HG03342 (cell line): ENCODE results near the gene SLC22A2.

Experiments used
- ATAC-seq: cut with Tn5 transposase; IDR thresholded peaks from one replicate; pipeline ENCODE4 v1.9.1; 2021; ENCODE audit warnings: mild to moderate bottlenecking, moderate library complexity; ENCODE audit not compliant: unreplicated experiment

Gene SLC22A2

DNA sequence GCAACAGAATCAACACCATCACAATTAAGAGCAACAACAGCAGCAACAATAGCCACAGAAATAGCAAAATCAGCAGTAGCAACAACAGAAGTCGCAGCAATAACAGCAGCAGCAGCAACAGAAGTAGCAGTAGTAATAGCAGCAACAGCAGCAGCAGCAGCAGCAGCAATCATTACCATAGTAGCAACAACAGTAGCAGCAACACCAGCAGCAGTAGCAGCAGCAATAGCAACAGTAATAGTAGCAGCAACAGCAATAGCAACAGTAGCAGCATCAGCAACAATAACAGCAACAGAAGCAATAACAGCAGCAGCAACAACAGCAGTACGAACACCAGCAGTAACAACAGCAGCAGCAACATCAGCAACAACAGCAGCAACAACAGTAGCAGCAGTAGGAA is 39.8 kb downstream of the SLC22A2 start:
- ATAC-seq = no peak

DNA sequence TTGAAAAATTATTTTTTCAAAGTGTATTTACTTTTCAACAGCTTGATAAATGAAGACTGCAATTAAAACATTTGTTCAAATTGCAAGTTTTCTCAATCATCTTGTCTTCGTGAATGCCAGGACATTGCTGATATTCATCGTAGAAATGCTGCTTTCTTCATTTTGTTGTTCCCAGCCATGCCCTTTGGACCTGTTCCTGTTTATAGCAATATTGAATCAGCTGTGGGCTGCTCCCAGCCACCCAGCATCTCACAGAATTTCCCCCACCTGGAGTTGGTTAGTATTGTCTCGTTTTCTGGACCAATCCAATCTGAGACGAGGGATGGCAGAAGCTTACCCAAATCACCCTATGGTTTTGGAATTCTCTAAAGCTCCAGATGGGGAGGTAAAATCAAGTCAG is 40.8 kb downstream of the SLC22A2 start:
- ATAC-seq = no peak

DNA sequence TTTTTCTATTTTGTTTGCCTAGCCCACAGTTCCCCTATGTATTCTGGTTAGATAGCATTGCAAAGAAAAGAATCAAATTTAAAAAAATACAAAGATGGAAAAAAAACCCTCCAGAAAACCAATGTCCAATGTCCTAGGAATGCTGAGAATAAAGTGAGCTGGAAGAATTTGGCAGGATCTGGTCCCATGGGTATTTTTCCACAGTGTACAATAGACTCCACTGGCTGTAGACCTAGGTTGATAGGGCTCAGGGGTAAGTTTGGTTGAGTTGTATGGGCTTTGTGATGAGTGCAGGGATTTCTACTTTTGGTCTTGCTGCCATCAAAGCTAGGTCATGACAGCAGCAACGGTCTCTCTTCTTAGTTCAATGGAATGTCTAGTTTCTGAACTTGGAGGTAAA is 41.5 kb downstream of the SLC22A2 start:
- no peak for ATAC-seq

DNA sequence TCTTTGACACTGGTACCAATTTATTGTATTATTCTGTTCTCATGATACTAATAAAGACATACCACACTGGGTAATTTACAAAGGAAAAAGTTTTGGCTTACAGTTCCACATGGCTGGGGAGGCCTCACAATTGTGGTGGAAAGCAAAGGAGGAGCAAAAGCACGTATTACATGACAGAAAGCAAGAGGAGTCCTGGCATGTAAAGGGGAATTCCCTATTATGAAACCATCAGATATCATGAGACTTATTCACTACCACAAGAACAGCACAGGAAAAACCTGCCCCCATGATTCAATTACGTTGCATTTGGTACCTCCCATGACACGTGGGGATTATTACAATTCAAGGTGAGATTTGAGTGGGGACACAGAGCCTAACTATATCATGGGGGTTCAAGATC is 43.4 kb downstream of the SLC22A2 start:
- no peak for ATAC-seq

DNA sequence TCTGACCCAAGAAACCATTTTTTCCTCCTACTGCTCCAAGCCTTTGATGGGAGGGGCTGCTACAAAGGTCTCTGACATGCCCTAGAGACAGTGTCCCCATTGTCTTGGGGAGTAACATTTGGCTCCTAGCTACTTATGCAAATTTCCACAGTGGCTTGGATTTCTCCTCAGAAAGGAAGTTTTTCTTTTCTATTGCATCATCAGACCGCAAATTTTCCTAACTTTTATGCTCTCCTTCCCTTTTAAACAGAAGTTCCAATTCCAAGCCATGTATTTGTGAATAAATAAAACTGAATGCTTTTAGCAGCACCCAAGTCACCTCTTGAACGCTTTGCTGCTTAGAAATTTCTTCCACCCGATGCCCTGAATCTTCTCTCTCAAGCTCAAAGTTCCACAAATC is 51.0 kb downstream of the SLC22A2 start:
- ATAC-seq = no peak

DNA sequence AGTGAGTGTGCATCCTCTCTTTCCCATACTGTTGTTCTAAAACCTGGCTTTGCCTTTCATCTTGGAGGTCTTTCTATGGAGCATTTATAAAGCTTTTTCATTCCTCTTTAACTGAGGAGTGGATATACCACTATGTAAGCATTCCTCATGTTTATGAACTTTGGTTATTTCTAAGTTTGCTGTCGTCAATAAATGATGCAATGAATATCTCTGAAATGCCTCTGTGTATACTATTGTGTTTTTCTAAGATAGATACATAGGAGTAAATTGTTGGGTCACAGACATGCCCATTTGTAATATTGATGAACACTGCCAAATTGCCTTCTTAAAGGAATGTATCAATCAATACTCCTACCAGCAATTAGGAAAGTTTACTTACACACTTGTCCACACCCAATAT is 53.9 kb downstream of the SLC22A2 start:
- ATAC-seq = no peak

DNA sequence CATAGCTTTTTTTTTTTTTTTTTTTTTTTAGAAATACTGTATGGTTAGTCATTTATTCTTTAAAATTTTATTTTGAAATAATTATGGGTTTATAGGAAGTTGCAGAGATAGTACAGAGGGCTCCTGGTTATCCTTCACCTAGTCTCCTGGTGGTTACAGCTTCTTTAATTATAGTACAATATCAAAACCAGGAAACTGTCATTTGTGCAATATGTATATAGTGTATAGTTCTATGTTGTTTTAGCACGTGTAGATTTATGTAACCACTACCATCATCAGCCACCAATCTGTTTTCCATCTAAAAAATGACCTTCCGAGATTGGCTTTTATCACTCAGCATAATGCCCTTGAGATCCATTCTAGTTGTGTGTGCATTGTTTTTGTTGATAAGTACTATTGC is 54.7 kb downstream of the SLC22A2 start:
- no peak for ATAC-seq

DNA sequence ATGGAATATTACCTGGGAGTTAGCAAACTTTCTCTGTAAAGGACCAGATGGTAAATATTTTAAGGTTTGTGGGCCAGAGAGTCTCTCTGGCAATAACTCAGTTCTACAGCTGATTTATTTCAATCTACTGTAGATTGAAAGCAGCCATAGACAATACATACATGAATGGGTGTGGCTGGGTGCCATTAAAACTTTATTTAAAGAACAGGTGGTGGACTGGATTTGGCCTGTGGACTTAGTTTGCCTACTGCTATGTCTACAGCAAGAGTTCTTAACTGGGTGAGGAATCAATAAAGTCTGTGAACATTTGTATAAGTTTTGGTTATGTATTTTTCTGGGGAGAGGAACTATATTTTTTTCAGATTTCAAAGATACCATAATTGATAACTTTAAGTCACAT is 55.1 kb downstream of the SLC22A2 start:
- ATAC-seq = no peak

DNA sequence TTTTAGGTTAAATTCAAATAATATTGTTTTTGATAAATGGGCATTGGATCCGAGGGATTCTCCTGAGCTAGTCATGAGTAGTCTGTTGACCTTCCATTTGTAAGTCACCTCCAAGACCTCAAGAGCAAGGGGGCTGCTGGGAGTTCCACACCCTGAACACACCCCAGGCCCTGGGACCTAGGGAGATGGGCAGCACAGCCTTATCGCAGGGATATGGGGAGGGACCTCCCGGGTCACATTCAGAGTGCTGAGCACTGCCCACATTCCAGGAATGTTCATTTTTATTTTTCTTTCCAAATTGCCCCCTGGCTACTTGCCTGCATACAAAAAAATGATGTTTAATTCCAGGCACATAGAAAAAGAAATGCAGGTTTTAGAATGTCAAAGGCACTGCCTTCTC is 55.5 kb downstream of the SLC22A2 start:
- ATAC-seq = no peak

DNA sequence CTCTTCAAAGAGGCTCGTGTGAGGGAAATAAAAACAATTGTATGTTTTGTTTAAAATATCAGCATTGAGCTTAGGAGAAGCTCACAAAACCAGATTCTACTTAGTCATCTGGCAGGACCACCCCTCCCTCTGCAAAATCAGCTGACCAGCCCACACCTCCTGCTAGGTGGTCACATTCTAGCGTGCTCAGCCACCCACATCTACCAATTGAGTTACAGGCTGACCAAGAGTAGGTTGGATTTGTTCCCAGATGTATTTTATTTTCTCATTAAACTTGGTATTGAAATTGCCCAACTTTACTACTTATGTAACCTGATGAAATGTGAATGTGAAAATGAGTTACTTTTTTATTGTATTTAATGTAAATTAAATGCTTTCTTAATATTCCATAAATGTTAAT is 56.2 kb downstream of the SLC22A2 start:
- no peak for ATAC-seq

DNA sequence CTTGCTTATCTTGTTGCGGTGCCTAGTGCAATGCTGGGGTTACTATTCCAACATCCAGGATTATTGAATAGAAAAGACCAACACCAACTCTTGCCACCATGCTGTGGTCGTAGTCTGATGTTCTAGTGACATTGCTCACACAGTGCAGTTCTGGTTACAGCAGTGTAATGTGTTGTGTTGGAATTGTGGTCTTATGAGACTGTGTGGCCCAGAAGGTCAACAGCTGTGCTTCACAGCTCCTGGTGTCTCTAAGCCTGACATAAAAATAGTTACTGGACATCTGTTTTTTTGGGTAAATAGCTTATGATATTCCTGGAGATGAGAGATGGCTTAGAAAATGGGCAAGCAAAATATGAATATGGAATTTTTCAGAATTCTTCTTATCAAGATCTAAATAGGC is 57.6 kb downstream of the SLC22A2 start:
- no peak for ATAC-seq

DNA sequence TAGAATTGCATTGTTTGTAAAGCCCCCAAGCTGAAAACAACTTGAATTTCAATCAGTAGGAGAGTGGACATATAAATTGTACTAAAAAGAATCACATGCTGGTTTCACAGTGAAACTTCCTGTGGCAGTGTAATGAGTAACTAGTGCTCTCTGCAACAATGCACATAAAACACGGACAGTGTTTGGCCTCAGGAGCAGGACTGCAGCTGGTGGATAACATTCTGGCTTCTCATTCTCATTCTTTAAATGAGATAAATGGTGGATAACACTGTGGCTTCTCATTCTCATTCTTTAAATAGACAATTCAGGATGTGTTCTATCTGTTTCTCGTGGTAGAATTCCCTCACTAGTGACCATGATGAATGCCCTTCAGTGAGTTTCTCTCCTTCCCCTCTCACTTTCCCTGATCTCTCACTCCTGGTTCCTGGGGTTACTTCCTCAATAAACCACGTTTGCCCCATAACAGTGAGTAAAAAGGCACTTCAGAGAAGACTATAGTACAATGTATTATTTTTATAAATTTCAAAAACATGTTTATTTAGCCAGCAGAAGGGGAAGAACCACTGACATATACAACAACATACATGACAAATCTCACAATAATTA is 59.9 kb downstream of the SLC22A2 start:
- ATAC-seq = peak; percentile 92

DNA sequence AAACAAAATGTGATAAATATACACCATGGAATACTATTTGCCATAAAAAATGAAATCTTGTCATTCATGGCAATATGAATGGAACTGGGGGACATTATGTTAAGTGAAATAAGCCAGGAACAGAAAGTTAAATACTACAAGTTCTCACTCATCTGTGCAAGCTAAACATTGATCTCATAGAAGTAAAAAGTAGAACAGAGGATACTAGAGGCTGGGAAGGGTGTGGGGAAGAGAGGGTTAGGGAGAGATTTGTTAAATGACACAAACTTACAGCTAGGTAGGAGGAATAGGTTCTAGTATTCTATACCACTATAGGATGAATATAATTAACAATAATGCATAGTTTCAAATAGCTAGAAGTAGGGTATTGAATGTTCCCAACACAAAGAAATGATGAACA is 61.0 kb downstream of the SLC22A2 start:
- no peak for ATAC-seq

DNA sequence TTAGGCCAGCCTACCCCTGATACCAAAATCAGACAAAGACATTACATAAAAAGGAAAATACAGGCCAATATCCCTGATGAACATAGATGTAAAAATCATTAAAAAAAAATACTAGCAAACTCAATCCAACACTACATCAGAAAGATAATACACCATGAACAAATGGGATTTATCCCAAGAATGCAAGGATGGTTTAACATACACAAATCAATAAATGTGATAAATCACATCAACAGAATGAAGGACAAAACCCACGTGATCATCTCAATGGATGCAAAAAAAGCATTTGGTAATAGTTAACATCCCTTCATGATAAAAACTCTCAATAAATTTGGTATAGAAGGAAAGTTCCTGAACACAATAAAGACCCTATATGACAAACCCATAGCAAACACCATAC is 63.8 kb downstream of the SLC22A2 start:
- ATAC-seq = no peak

DNA sequence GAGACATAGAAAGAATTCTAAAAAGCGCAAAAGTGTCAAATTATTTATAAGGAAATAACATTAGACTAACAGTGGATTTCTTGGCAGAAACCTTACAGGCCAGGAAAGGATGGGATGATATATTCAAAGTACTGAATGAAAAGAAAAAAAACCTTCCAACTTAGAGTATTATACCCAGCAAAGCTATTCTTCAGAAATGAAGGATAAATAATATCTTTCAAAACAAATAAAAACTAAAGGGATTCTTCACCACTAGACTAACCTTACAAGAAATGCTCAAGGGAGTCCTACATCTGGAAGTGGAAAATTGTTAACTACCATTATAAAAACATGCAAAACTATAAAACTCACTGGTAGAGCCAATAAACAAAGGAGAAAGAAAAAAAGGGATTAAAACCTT is 65.8 kb downstream of the SLC22A2 start:
- ATAC-seq = no peak

DNA sequence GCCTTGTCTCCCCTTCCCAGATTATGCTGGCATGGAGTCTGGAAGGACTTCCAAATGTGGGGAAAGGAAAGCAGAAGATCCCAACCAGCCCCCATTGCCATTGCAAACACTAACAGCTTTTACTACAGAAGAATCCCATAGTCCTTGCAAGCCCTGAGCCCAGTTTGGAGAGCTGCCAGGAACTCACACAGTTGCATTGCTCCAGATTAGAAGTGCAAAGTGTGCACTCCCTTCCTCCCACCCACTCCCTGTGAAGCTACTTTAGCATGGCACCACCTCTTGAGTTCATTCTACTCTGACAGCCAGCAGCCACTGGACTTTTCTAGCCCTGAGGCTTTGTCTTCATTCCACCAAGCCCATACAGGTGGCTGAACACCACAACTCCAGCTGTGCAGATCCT is 67.6 kb downstream of the SLC22A2 start:
- no peak for ATAC-seq

DNA sequence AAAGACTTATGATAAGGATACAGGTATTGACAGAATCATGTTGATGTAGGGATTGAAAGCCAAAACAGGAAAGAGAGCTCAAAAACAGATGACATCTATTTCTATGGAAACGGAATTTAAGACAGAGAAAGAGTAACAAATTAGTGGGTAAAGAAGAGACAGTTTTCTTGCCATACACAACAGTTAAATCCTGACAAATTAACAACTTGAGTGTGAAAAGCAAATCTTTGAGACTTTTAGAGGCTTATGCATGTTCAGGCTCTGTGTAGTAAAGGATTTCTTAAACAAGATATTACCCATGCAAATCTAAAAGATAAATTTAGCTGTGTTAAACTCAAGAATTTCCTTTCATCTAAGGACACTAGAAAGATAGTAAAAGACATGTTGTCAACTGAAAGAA is 68.5 kb downstream of the SLC22A2 start:
- ATAC-seq = no peak

DNA sequence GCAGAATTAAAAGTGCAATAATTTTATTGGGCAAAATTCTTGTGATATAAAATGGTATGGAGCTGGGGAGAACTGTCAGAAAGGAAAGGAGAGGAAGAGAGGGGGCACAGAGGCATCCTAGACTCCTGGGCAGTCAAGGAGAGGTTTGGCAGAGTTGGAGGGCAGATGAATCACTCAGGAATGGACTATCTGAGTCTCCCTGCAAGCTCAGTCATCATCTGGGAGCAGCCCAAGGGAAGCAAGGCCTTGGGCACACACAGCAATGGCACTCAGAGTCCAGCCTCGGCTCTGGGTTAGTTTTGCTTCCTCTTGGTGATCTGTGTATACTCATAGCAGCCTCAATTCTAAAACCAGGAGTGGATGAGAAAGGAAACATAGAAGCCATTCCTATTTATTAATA is 69.8 kb downstream of the SLC22A2 start:
- ATAC-seq = no peak

DNA sequence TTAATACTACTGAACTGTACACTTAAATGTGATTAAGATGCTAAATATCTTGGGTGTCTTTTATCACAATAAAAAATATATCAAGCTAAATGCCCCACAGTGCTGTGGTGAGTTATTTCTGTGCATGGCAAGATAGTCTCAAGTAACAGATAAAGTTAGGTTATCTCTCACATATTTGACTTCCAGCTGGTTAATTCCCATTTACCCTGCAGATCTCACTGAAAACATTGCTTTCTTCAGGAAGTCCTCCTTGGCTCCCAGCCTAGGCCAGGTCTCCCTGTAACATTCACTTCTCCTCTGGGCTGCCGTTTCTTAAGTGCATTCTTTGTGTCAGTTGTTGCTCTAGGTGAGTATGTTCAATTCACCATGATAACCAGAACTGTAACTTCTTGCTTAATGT is 77.9 kb downstream of the SLC22A2 start:
- no peak for ATAC-seq

DNA sequence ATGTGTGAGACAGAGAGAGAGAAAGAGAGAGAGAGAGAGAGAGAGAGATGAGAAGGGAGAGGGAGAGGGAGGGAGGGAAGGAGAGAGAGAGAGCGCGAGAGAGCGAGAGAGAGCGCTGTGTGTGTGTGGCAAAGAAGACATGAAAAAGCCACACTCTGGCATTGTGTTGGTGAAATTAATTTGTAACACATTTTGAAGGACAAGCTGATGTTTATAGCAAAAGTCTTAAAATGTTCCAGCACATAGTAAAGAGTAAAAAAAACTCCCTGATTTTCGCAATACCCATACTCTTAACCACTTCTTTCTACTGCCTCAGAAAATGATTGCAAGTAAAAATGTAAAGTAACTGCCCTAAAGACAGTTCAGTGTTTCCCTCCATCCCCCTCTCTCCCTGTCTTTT is 80.3 kb downstream of the SLC22A2 start:
- no peak for ATAC-seq

DNA sequence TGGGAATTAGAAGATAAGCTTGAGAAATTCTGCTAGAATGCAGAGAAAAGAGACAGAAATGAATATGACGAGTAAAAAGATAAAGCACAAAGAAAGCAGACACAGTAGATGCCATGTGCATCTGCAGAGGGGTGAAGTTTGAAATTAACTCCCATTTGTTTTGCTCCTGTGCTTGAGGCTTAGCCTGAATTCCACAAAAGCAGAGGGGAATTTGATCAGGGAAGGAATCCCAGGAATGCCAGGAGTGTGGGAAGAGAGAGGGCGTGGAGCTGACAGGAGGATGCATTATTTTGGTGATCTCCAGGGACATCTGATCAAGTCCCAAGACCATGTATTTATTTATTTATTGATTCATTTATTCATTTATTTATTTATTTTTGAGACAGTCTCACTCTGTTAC is 81.4 kb downstream of the SLC22A2 start:
- ATAC-seq = no peak

DNA sequence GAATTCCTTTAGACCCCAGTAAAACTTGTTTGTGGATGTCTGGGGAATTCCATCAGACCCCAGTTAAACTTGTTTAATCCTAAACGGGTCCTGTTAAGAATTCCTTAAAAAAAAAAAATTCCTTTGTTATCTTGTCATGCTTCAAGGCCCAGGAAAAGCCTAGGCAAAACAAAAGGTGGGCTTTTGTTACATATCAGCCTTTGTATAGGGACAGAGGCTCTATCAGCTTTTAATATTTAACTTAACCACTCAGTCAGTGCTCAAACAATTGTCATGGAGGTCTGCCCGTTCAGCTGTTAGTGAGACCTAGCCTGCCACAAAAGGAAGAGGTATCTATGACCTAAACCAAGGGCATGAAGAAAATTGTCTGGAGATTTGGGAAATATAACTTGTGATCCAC is 83.9 kb downstream of the SLC22A2 start:
- ATAC-seq = no peak

DNA sequence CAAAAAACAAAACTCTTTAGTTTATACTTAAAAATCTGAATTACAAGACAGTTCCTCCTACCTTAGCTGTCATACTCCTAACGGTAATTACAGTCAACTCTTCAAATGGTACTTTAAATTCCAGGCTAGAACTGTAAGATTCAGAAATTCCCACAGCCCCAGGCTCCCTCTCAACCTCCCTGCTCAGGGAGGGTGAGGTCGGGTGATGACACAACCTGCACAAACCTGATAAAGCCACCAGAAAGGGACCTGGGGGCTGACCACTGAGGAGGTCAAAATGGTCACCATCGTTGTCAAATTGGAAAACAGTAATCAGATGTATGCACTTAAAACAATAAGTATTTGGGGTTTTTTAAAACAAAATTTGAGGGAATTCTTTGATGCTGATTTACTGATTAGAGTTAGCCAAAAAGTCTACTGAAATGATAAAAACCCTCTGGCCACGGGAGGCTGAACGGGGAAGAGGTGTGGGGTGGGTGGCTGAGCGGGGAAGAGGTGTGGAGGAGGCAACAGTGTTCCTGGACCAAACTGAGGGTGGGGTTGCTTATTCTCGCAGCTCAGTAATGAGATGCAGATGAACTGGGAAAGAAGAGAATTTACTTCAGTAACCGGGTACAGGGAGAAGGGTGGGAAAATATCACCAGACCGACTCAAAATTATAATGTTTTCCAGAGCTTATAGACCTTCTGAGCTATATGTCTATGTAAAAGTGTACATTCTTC is 84.7 kb downstream of the SLC22A2 start:
- no peak for ATAC-seq
